SH-SY5Y (cell line): ENCODE measurements around the gene LYZL1.

Source experiments
- GATA2 ChIP-seq: IDR thresholded peaks from 2 replicates; pipeline ENCODE4 v1.6.1; 2011; ENCODE audit warnings: mild to moderate bottlenecking, low read depth, low read length
- GATA3 ChIP-seq: IDR thresholded peaks from 2 replicates; pipeline ENCODE4 v1.6.1; 2011; ENCODE audit warnings: low read depth, mild to moderate bottlenecking, low read length, moderate library complexity

GRCh38 chr10:29265210-29265768, 23.6 kb upstream of the LYZL1 start:
- TF ChIP-seq GATA3, result no peak
- TF ChIP-seq GATA2, result no peak
